NCI-H187 treated with DMSO at 0.1 percent for 48 hours (cell line): ENCODE measurements around the gene JKAMP.

Experiments used
- DNase-seq: peaks from one replicate; lab custom pipeline; 2025; lab: John Stamatoyannopoulos, UW

JKAMP gene

DNA sequence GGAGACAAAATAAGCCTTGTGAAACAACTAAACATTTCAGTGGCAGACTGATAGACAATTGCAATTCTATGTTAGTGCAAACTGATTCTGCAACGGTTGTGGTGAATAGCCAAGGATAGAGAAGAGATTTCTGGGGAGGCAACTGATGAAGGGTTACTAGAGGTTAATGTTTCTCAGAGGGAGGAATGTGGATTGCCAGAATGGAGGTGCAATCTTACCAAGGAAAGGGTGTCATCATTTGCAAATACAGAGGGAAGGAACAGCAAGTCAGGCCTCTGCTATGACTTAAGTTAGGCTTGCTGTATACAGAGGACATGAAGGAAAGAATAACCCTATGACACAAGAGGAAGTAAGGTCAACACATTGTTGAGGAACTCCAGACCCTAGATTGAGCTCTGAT lies 56.5 kb downstream of the JKAMP start:
- no peak for DNase-seq

GRCh38 chr14:59541731-59542130 lies 57.4 kb downstream of the JKAMP start:
- DNase-seq, result no peak

GRCh38 chr14:59543873-59544272 lies 59.6 kb downstream of the JKAMP start:
- DNase-seq, result peak; percentile 43

DNA sequence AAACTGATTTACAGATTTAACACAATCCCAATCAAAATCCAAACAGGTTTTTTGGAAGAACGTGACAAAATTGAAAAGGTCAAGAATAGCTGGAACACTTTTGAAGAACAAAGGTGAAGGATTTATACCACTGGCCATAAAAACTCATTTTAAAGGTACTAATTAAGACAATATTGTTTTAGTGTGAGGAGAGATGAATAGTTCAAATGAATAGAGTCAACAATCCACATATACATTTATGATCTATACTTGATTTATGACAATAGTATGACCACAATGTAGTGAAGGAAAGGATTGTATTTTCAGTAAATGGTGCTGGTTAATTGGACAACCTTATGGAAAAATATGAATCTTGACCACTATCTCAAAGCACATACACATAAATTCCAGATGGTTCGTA lies 63.0 kb downstream of the JKAMP start:
- no peak for DNase-seq
